GM19438 (cell line): ENCODE measurements around the gene PRXL2B.
"Not testable (repeated sequence)": the region's sequence is repeated elsewhere in the genome, so short reads cannot be mapped to it uniquely, and the experiment has no call there.

ENCODE experiments used
- ATAC-seq: cut with Tn5 transposase; IDR thresholded peaks from one replicate; pipeline ENCODE4 v1.9.1; 2021; ENCODE audit warnings: low read depth; ENCODE audit not compliant: unreplicated experiment

The PRXL2B gene

GRCh38 chr1:2611031-2611501 lies 24.5 kb downstream of the PRXL2B start:
- no peak for ATAC-seq

GRCh38 chr1:2611621-2612437 lies 25.3 kb downstream of the PRXL2B start:
- ATAC-seq, result no peak

GRCh38 chr1:2612591-2613365 lies 26.2 kb downstream of the PRXL2B start:
- ATAC-seq, result no peak

GRCh38 chr1:2614145-2614544 lies 27.6 kb downstream of the PRXL2B start:
- no peak for ATAC-seq

- no peak for ATAC-seq
Measured at GRCh38 chr1:2617971-2618470, 31.4 kb downstream of the PRXL2B start.

GRCh38 chr1:2623571-2624337 lies 37.2 kb downstream of the PRXL2B start:
- ATAC-seq, result no peak

- no peak for ATAC-seq
Measured at GRCh38 chr1:2624735-2625300, 38.2 kb downstream of the PRXL2B start.

- ATAC-seq, result no peak
Measured at GRCh38 chr1:2625311-2625710, 38.7 kb downstream of the PRXL2B start.

GRCh38 chr1:2625748-2626147 lies 39.2 kb downstream of the PRXL2B start:
- not testable (repeated sequence) for ATAC-seq

GRCh38 chr1:2627746-2628145 lies 41.2 kb downstream of the PRXL2B start:
- no peak for ATAC-seq

GRCh38 chr1:2628191-2628932 lies 41.8 kb downstream of the PRXL2B start:
- ATAC-seq, result no peak

- ATAC-seq, result no peak
Measured at GRCh38 chr1:2628933-2629626, 42.5 kb downstream of the PRXL2B start.

- no peak for ATAC-seq
Measured at GRCh38 chr1:2629627-2630497, 43.3 kb downstream of the PRXL2B start.

GRCh38 chr1:2630498-2631135 lies 44.0 kb downstream of the PRXL2B start:
- no peak for ATAC-seq

GRCh38 chr1:2631136-2632050 lies 44.8 kb downstream of the PRXL2B start:
- ATAC-seq, result no peak

GRCh38 chr1:2632051-2632430 lies 45.5 kb downstream of the PRXL2B start:
- ATAC-seq, result no peak
